ENCODE results near the gene ST7. TPM values are rescaled to one million over a fixed set of nuclear protein-coding genes. Genes with fewer than 3 reads are reported as not detected.

ST7 gene
- total and polyA plus RNA-seq, 2 donors (not counting 1 experiment from before 2014, with no cell fraction given): 2.3 to 4.6 TPM

GRCh38 chr7:117208257-117208656, 255.0 kb downstream of the ST7 start:
- no peaks in the 10 kb centered on the region for H3K27me3 Mint-ChIP-seq

GRCh38 chr7:117210397-117210796, 257.1 kb downstream of the ST7 start:
- DNase-seq (no peak), ATAC-seq (ENCODE audit: low read depth) (no peak)
- Histone ChIP-seq H3K4me1 (ENCODE audit: control insufficient read depth in 2 of 2, insufficient read depth in 2 of 2, low read length in 2 of 2) (no peaks in the 10 kb centered on the region), H3K36me3 (replicated peaks in 1 of 2; ENCODE audit: control extremely low read depth in 1 of 2, control insufficient read depth in 1 of 2, extremely low read depth in 1 of 2, insufficient read depth in 2 of 2, low read length in 1 of 2) (no peaks in the 10 kb centered on the region), H3K4me3 (ENCODE audit: control extremely low read depth in 1 of 5, extremely low read depth in 1 of 5, insufficient read depth in 1 of 5, low read depth in 2 of 5, low read length in 4 of 5) (no peak overlapping the region), H3K27ac (ENCODE audit: low read length in 2 of 2) (no peak overlapping the region), H4K20me1 (ENCODE audit: control insufficient read depth, insufficient read depth, low read length, poor library complexity, severe bottlenecking) (no peaks in the 10 kb centered on the region), H3K9me3 (ENCODE audit: control extremely low read depth in 1 of 3, control insufficient read depth in 2 of 3, insufficient read depth in 1 of 3, low read length in 2 of 3) (no peaks in the 10 kb centered on the region), H2AFZ (ENCODE audit: insufficient read depth, low read depth, low read length, poor library complexity, severe bottlenecking) (no peak overlapping the region), H3K9ac (ENCODE audit: low read length) (no peak overlapping the region), H3K27me3 (replicated peaks in 1 of 4; ENCODE audit: control extremely low read depth in 1 of 4, control insufficient read depth in 3 of 4, insufficient read depth in 4 of 4, low read length in 3 of 4) (no peaks in the 10 kb centered on the region), H3K4me2 (replicated peaks; ENCODE audit: low read depth, low read length, poor library complexity, severe bottlenecking) (no peak overlapping the region), H3K79me2 (ENCODE audit: control insufficient read depth, insufficient read depth, low read length) (no peaks in the 10 kb centered on the region)
- TF ChIP-seq EZH2 (IDR thresholded peaks at IDR 0.05; ENCODE audit: borderline replicate concordance, insufficient read depth, low read depth, low read length, poor library complexity, severe bottlenecking) (no peak), CTCF (IDR thresholded peaks at IDR 0.05) (no peak)
- 98% methylated on average over 4 of the region's 4 CpGs for WGBS (ENCODE audit: insufficient coverage)
- Mint-ChIP-seq H3K4me1 (no peaks in the 10 kb centered on the region), H3K27ac (no peak overlapping the region), H3K9me3 (ENCODE audit: insufficient read depth) (no peaks in the 10 kb centered on the region), H3K4me3 (no peak overlapping the region), H3K27me3 (no peaks in the 10 kb centered on the region)
- intact Hi-C loops (cut with micrococcal nuclease): no loop called here
- CTCF ChIA-PET: no interaction called here
- POLR2A ChIA-PET: no interaction called here

More at GRCh38 chr7:117208257-117208656, 255.0 kb downstream of the ST7 start:
- no peaks in the 10 kb centered on the region for H3K27me3 ChIP-seq (replicated peaks in 1 of 4; ENCODE audit: control extremely low read depth in 1 of 4, control insufficient read depth in 3 of 4, insufficient read depth in 4 of 4, low read length in 3 of 4)
- DNase-seq: no peak
- no peak overlapping the region for H3K4me3 ChIP-seq (ENCODE audit: control extremely low read depth in 1 of 5, extremely low read depth in 1 of 5, insufficient read depth in 1 of 5, low read depth in 2 of 5, low read length in 4 of 5)
- ChIA-PET POLR2A (no interaction called here), CTCF (interaction anchor here (0.6 kb wide), 1 partner anchor 988 kb away, joined by 3 read pairs; no protein-coding TSS in a partner anchor)
- no peak for ATAC-seq (ENCODE audit: low read depth)
- no peak overlapping the region for H3K27ac ChIP-seq (ENCODE audit: low read length in 2 of 2)
- Mint-ChIP-seq H3K9me3 (ENCODE audit: insufficient read depth) (no peaks in the 10 kb centered on the region), H3K4me1 (no peaks in the 10 kb centered on the region), H3K4me3 (no peak overlapping the region), H3K27ac (no peak overlapping the region)
- H3K36me3 ChIP-seq (replicated peaks in 1 of 2; ENCODE audit: control extremely low read depth in 1 of 2, control insufficient read depth in 1 of 2, extremely low read depth in 1 of 2, insufficient read depth in 2 of 2, low read length in 1 of 2): no peaks in the 10 kb centered on the region
- no peak overlapping the region for H2AFZ ChIP-seq (ENCODE audit: insufficient read depth, low read depth, low read length, poor library complexity, severe bottlenecking)
- no peaks in the 10 kb centered on the region for H4K20me1 ChIP-seq (ENCODE audit: control insufficient read depth, insufficient read depth, low read length, poor library complexity, severe bottlenecking)
- H3K79me2 ChIP-seq (ENCODE audit: control insufficient read depth, insufficient read depth, low read length): no peaks in the 10 kb centered on the region
- intact Hi-C loops (cut with micrococcal nuclease): no loop called here
- no peak overlapping the region for H3K9ac ChIP-seq (ENCODE audit: low read length)
- no peak overlapping the region for H3K4me2 ChIP-seq (replicated peaks; ENCODE audit: low read depth, low read length, poor library complexity, severe bottlenecking)
- no peaks in the 10 kb centered on the region for H3K4me1 ChIP-seq (ENCODE audit: control insufficient read depth in 2 of 2, insufficient read depth in 2 of 2, low read length in 2 of 2)
- H3K9me3 ChIP-seq (ENCODE audit: control extremely low read depth in 1 of 3, control insufficient read depth in 2 of 3, insufficient read depth in 1 of 3, low read length in 2 of 3): no peaks in the 10 kb centered on the region
- WGBS (ENCODE audit: insufficient coverage): 90% methylated on average over 2 of the region's 4 CpGs
- TF ChIP-seq EZH2 (IDR thresholded peaks at IDR 0.05; ENCODE audit: borderline replicate concordance, insufficient read depth, low read depth, low read length, poor library complexity, severe bottlenecking) (no peak), CTCF (IDR thresholded peaks at IDR 0.05) (no peak)
